Natural killer cell (primary cell): ENCODE data around the gene GABRA6. TPM values are rescaled to one million over a fixed set of nuclear protein-coding genes. Genes with fewer than 3 reads are reported as not detected.

ENCODE experiments used
- ATAC-seq, 3 donors: fragments of 150-1000 bp in 2 of 3; fragments of 200-7000 bp in 1 of 3; cut with Tn5 transposase; 1 replicate in 1 of 3; 2 replicates in 2 of 3; pipeline ENCODE4 v1.10.0; 2021; ENCODE audit warnings: mild to moderate bottlenecking in 2 of 3, moderate library complexity in 2 of 3
- DNase-seq, 2 donors: peaks; one replicate each; pipeline versions ENCODE4 v3.0.0 to v3.0.0-alpha.2; 2013 to 2021; ENCODE audit warnings: mixed read lengths in 1 of 2
- H3K27ac ChIP-seq: one replicate; pipeline ENCODE4 v1.5.1; 2013; ENCODE audit warnings: mild to moderate bottlenecking, low read length
- H3K27me3 ChIP-seq: one replicate; pipeline ENCODE4 v1.6.1; 2013; ENCODE audit warnings: low read length; ENCODE audit not compliant: control insufficient read depth, insufficient read depth
- H3K36me3 ChIP-seq: one replicate; pipeline ENCODE4 v1.6.1; 2013; ENCODE audit warnings: low read length; ENCODE audit not compliant: control insufficient read depth, insufficient read depth
- H3K4me1 ChIP-seq: one replicate; pipeline ENCODE4 v1.6.1; 2013; ENCODE audit warnings: low read length; ENCODE audit not compliant: control insufficient read depth, insufficient read depth
- H3K4me3 ChIP-seq: one replicate; pipeline ENCODE4 v1.5.1; 2013; ENCODE audit warnings: low read length
- H3K9me3 ChIP-seq: one replicate; pipeline ENCODE4 v1.6.1; 2013; ENCODE audit warnings: low read length; ENCODE audit not compliant: control insufficient read depth, insufficient read depth
- H3K27ac Mint-ChIP-seq, 2 donors: one replicate each; pipeline ENCODE4 v1.8.0; 2022; ENCODE audit warnings: mild to moderate bottlenecking in 2 of 2, mixed read lengths in 2 of 2, moderate library complexity in 1 of 2
- H3K27me3 Mint-ChIP-seq, 2 donors: one replicate each; pipeline ENCODE4 v1.8.0; 2022; ENCODE audit warnings: low read depth in 2 of 2, mixed read lengths in 2 of 2
- H3K36me3 Mint-ChIP-seq: one replicate; pipeline ENCODE4 v1.8.0; 2022; ENCODE audit warnings: mixed read lengths
- H3K4me1 Mint-ChIP-seq, 2 donors: one replicate each; pipeline ENCODE4 v1.8.0; 2022; ENCODE audit warnings: mixed read lengths in 2 of 2
- H3K4me3 Mint-ChIP-seq: one replicate; pipeline ENCODE4 v1.8.0; 2022; ENCODE audit warnings: mild to moderate bottlenecking, moderate library complexity, mixed read lengths
- H3K9me3 Mint-ChIP-seq, 2 donors: one replicate each; pipeline ENCODE4 v1.8.0; 2022; ENCODE audit warnings: mixed read lengths in 2 of 2
- WGBS: methylation state at CpG from one replicate; pipeline ENCODE4 v1.1.7; 2013; ENCODE audit warnings: missing lambda C conversion rate; ENCODE audit not compliant: insufficient coverage; 5-methylcytosine and 5-hydroxymethylcytosine counted together
- intact Hi-C: fragments of 100-400 bp; cut with micrococcal nuclease; formaldehyde crosslinking; loops from one replicate; pipeline ENCODE4 v1.14.2; 2022
- total RNA-seq, 4 donors: library from RNA; stranded (reverse); fragments of 120-200 nt in 1 of 4; gene quantifications; one replicate each; pipeline versions ENCODE4 v1.2.3 to v1.2.4, GENCODE V29; 2013 to 2022
- TF ChIP-seq, protein P1 (sequence below): fragments of 200-600 bp; IDR thresholded peaks from one replicate; pipeline ENCODE4 v1.8.0; 2022; ENCODE audit warnings: antibody characterized with exemption

Gene GABRA6
- total RNA-seq, 3 donors from 2014 or later (not counting 1 experiment from before 2014, with no cell fraction given) = not detected

DNA sequence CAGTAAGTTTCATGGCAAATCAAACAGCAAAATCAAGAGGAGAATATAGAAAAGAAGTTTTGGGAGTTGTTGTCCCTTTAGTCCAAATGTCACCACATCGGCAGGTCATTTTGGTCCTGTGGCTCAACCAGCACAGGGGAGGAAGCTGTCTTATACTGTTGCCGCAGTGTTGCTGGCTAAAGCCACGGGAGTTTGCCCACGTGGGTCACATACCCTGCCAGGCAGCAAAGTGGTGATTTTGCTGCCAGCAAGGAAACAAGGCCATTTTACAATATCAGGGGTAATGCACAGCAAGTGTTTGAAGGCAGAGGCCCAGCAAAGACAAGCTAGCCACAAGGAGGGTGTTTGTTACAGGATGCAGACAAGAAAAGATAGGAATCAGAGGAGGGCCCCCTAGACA is 14.5 kb downstream of the GABRA6 start:
- no peaks in the 10 kb centered on the region for H3K27me3 Mint-ChIP-seq
- H3K27ac ChIP-seq = no peak overlapping the region
- 87% methylated on average over 4 of the region's 4 CpGs for WGBS
- DNase-seq = no peak
- H3K4me3 ChIP-seq = no peak overlapping the region
- no peaks in the 10 kb centered on the region for H3K9me3 ChIP-seq
- H3K36me3 ChIP-seq = no peaks in the 10 kb centered on the region
- H3K4me1 Mint-ChIP-seq = no peaks in the 10 kb centered on the region
- H3K27ac Mint-ChIP-seq = no peak overlapping the region
- H3K9me3 Mint-ChIP-seq = peaks cover 9 to 19% of the 10 kb centered on the region in 2 donors
- H3K4me1 ChIP-seq = no peaks in the 10 kb centered on the region
- TF ChIP-seq, protein P1, sequence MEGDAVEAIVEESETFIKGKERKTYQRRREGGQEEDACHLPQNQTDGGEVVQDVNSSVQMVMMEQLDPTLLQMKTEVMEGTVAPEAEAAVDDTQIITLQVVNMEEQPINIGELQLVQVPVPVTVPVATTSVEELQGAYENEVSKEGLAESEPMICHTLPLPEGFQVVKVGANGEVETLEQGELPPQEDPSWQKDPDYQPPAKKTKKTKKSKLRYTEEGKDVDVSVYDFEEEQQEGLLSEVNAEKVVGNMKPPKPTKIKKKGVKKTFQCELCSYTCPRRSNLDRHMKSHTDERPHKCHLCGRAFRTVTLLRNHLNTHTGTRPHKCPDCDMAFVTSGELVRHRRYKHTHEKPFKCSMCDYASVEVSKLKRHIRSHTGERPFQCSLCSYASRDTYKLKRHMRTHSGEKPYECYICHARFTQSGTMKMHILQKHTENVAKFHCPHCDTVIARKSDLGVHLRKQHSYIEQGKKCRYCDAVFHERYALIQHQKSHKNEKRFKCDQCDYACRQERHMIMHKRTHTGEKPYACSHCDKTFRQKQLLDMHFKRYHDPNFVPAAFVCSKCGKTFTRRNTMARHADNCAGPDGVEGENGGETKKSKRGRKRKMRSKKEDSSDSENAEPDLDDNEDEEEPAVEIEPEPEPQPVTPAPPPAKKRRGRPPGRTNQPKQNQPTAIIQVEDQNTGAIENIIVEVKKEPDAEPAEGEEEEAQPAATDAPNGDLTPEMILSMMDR = no peak
- H3K36me3 Mint-ChIP-seq = no peaks in the 10 kb centered on the region
- no peak for ATAC-seq
- no peaks in the 10 kb centered on the region for H3K27me3 ChIP-seq
- intact Hi-C loops = no loop called here
- no peak overlapping the region for H3K4me3 Mint-ChIP-seq

DNA sequence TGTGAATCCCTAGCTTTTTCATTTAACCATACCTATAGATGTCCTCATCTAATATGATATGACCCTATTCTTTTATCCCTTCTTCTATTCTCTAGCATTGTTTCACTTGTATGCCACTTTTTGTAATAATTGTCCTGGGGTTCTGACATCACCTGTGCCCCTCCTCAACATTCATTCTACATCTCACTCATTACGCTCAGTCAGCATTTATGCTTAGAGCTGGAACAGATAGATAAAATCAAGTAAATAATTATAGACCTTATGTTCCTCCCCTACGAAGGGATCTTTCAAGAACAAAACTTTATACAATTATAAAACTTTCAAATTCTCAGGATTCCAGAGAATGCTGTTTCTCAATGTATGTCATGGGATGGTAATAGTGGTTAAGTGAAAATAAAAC is 18.0 kb downstream of the GABRA6 start:
- WGBS = 100% methylated on average over 1 of the region's 2 CpGs
- H3K4me1 ChIP-seq = no peaks in the 10 kb centered on the region
- H3K4me3 ChIP-seq = no peak overlapping the region
- TF ChIP-seq, protein P1 = no peak
- intact Hi-C loops = no loop called here
- no peaks in the 10 kb centered on the region for H3K4me1 Mint-ChIP-seq
- no peak overlapping the region for H3K4me3 Mint-ChIP-seq
- no peaks in the 10 kb centered on the region for H3K36me3 ChIP-seq
- ATAC-seq (no peak), DNase-seq (no peak)
- no peaks in the 10 kb centered on the region for H3K36me3 Mint-ChIP-seq
- H3K27ac Mint-ChIP-seq = no peak overlapping the region
- H3K9me3 ChIP-seq = no peaks in the 10 kb centered on the region
- H3K27ac ChIP-seq = no peak overlapping the region
- no peaks in the 10 kb centered on the region for H3K27me3 Mint-ChIP-seq
- peaks cover 5 to 6% of the 10 kb centered on the region in 2 donors for H3K9me3 Mint-ChIP-seq
- H3K27me3 ChIP-seq = no peaks in the 10 kb centered on the region

DNA sequence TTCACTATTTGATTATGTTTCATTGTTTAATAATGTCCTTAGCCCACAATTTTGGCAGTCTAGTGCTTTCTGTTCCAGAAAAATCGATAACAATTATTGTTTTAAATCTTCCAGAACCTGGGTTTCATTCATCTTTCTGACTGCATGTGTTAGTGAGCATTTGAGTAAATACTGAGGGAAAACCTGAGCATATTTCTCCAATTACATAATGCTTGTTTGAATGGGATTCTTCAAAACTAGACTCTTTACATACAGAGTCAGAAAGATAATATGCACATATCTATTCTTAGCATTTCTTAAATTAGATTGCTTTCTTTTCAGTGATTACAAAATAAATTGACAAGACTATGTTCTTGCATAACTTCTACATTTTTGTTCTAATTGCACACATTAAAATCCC is 21.9 kb downstream of the GABRA6 start:
- intact Hi-C loops = no loop called here
- Histone ChIP-seq H3K4me1 (no peaks in the 10 kb centered on the region), H3K27ac (no peak overlapping the region), H3K36me3 (no peaks in the 10 kb centered on the region), H3K9me3 (no peaks in the 10 kb centered on the region), H3K4me3 (no peak overlapping the region), H3K27me3 (no peaks in the 10 kb centered on the region)
- H3K27ac Mint-ChIP-seq = no peak overlapping the region
- TF ChIP-seq, protein P1 = no peak
- H3K4me1 Mint-ChIP-seq = no peaks in the 10 kb centered on the region
- H3K27me3 Mint-ChIP-seq = no peaks in the 10 kb centered on the region
- WGBS = no CpG with 5 or more reads among the region's 1 CpG
- DNase-seq (no peak), ATAC-seq (no peak)
- H3K4me3 Mint-ChIP-seq = no peak overlapping the region
- H3K36me3 Mint-ChIP-seq = no peaks in the 10 kb centered on the region
- peaks cover 0 to 3% of the 10 kb centered on the region in 2 donors for H3K9me3 Mint-ChIP-seq

DNA sequence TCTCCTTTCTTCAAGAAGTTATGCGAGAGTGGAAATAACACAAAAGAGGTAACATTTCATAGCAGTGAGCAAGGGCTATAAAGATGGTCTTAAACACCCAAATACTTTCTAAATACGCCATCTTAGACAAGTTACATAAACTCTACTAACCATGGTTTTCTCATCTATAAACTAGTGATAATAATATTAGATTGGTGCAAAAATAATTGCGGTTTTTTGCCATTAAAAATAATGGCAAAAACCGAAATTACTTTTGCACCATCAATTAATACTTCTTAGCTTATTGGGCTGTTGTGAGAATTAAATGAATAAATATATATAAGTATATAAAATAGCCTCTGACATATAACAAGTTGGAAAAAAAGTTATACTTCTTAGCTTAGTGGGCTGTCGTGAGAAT is 23.7 kb downstream of the GABRA6 start:
- Mint-ChIP-seq H3K4me3 (no peak overlapping the region), H3K9me3 (peaks cover 0 to 3% of the 10 kb centered on the region in 2 donors), H3K27me3 (no peaks in the 10 kb centered on the region), H3K4me1 (no peaks in the 10 kb centered on the region), H3K27ac (no peak overlapping the region), H3K36me3 (no peaks in the 10 kb centered on the region)
- WGBS = 100% methylated on average over 1 of the region's 5 CpGs
- intact Hi-C loops = no loop called here
- Histone ChIP-seq H3K36me3 (no peaks in the 10 kb centered on the region), H3K9me3 (no peaks in the 10 kb centered on the region), H3K27ac (no peak overlapping the region), H3K27me3 (no peaks in the 10 kb centered on the region), H3K4me1 (no peaks in the 10 kb centered on the region), H3K4me3 (no peak overlapping the region)
- TF ChIP-seq, protein P1 = no peak
- ATAC-seq (no peak), DNase-seq (no peak)
